Peyer's patch (tissue), 4 donors: ENCODE results near the gene CD28.

Source experiments
- CTCF ChIP-seq, 6 experiments: fragments of 450-650 bp in 4 of 6; fragments of 200-600 bp in 2 of 6; sonication (generic) in 1 of 6; IDR thresholded peaks; one replicate each; pipeline ENCODE4 v1.5.1; 2017 to 2019; ENCODE audit warnings: antibody characterized with exemption in 6 of 6, mild to moderate bottlenecking in 3 of 6, moderate library complexity in 1 of 6
- POLR2A ChIP-seq, 2 donors: fragments of 450-650 bp; IDR thresholded peaks; one replicate each; pipeline ENCODE4 v1.5.1; 2017; ENCODE audit warnings: antibody characterized with exemption in 2 of 2, mild to moderate bottlenecking in 2 of 2, moderate library complexity in 2 of 2

- no peak for TF ChIP-seq CTCF (IDR thresholded peaks at IDR 0.05)
- no peak for TF ChIP-seq POLR2A (IDR thresholded peaks at IDR 0.05)
Observed at GRCh38 chr2:203743441-203743981, 37.1 kb downstream of the CD28 start.
